SK-N-SH treated with all-trans-retinoic acid at 6 μM for 48 hours (cell line): Measurements from ENCODE around the gene RBM33.
"Not testable (repeated sequence)": the region's sequence is repeated elsewhere in the genome, so short reads cannot be mapped to it uniquely, and the experiment has no call there.

Source experiments
- ATAC-seq: fragments of 200-7000 bp; cut with Tn5 transposase; 3 replicates; pipeline ENCODE4 v1.9.1; 2020; ENCODE audit warnings: mild to moderate bottlenecking, moderate library complexity
- ARNTL ChIP-seq: fragments of 450-650 bp; formaldehyde crosslinking; IDR thresholded peaks from 2 replicates; pipeline ENCODE4 v1.5.0; 2020; ENCODE audit warnings: low read depth, mild to moderate bottlenecking, moderate library complexity, borderline replicate concordance
- BACH2 ChIP-seq: fragments of 250-450 bp; sonication (Bioruptor Pico); IDR thresholded peaks from 2 replicates; pipeline ENCODE4 v1.9.0; 2021; ENCODE audit warnings: mild to moderate bottlenecking, borderline replicate concordance
- CREB5 ChIP-seq: fragments of 250-450 bp; sonication (Bioruptor Pico); IDR thresholded peaks from 2 replicates; pipeline ENCODE4 v1.5.1; 2020; ENCODE audit warnings: low read depth, mild to moderate bottlenecking, moderate library complexity
- CSDC2 ChIP-seq: fragments of 250-450 bp; sonication (Bioruptor Pico); IDR thresholded peaks from 2 replicates; pipeline ENCODE4 v1.5.0; 2020; ENCODE audit warnings: mild to moderate bottlenecking, moderate library complexity
- CSRNP3 ChIP-seq: fragments of 250-450 bp; sonication (Bioruptor Pico); IDR thresholded peaks from 2 replicates; pipeline ENCODE4 v1.5.1; 2021; ENCODE audit warnings: mild to moderate bottlenecking, moderate library complexity
- ESRRG ChIP-seq: fragments of 250-450 bp; sonication (Bioruptor Pico); IDR thresholded peaks from 2 replicates; pipeline ENCODE4 v1.6.1; 2021; ENCODE audit warnings: mild to moderate bottlenecking
- ISL1 ChIP-seq: fragments of 250-450 bp; sonication (Bioruptor Pico); IDR thresholded peaks from 2 replicates; pipeline ENCODE4 v2.1.2; 2022; ENCODE audit warnings: mild to moderate bottlenecking, moderate library complexity
- OSR1 ChIP-seq: fragments of 250-450 bp; sonication (Bioruptor Pico); IDR thresholded peaks from 2 replicates; pipeline ENCODE4 v1.8.0; 2022; ENCODE audit warnings: moderate library complexity, mild to moderate bottlenecking, inconsistent platforms
- PATZ1 ChIP-seq: fragments of 250-450 bp; sonication (Bioruptor Pico); IDR thresholded peaks from 2 replicates; pipeline ENCODE4 v1.8.0; 2020; ENCODE audit warnings: mild to moderate bottlenecking, moderate library complexity, borderline replicate concordance
- POU6F1 ChIP-seq: fragments of 250-450 bp; sonication (Bioruptor Pico); IDR thresholded peaks from 2 replicates; pipeline ENCODE4 v1.8.0; 2021; ENCODE audit warnings: low read depth, mild to moderate bottlenecking, moderate library complexity, borderline replicate concordance
- RARB ChIP-seq: fragments of 250-450 bp; sonication (Bioruptor Pico); IDR thresholded peaks from 2 replicates; pipeline ENCODE4 v1.8.0; 2021; ENCODE audit warnings: mild to moderate bottlenecking, moderate library complexity
- SNAI2 ChIP-seq: fragments of 250-450 bp; sonication (Bioruptor Pico); IDR thresholded peaks from 2 replicates; pipeline ENCODE4 v1.5.0; 2020; ENCODE audit warnings: mild to moderate bottlenecking, moderate library complexity
- TCF4 ChIP-seq: fragments of 250-450 bp; sonication (Bioruptor Pico); IDR thresholded peaks from 2 replicates; pipeline ENCODE4 v1.8.0; 2021; ENCODE audit warnings: mild to moderate bottlenecking, moderate library complexity, borderline replicate concordance
- TOX ChIP-seq: fragments of 250-450 bp; sonication (Bioruptor Pico); IDR thresholded peaks from 2 replicates; pipeline ENCODE4 v1.8.0; 2021; ENCODE audit warnings: mild to moderate bottlenecking, moderate library complexity, borderline replicate concordance
- TSHZ2 ChIP-seq: fragments of 250-450 bp; sonication (Bioruptor Pico); IDR thresholded peaks from 2 replicates; pipeline ENCODE4 v1.5.0; 2020; ENCODE audit warnings: mild to moderate bottlenecking, moderate library complexity
- ZC3H10 ChIP-seq: fragments of 250-450 bp; sonication (Bioruptor Pico); IDR thresholded peaks from 2 replicates; pipeline ENCODE4 v1.5.1; 2021; ENCODE audit warnings: mild to moderate bottlenecking, moderate library complexity
- ZFP3 ChIP-seq: fragments of 250-450 bp; sonication (Bioruptor Pico); IDR thresholded peaks from 2 replicates; pipeline ENCODE4 v1.5.0; 2020; ENCODE audit warnings: mild to moderate bottlenecking, moderate library complexity
- ZFP30 ChIP-seq: fragments of 450-650 bp; formaldehyde crosslinking; IDR thresholded peaks from 2 replicates; pipeline ENCODE4 v1.5.0; 2022; ENCODE audit warnings: mild to moderate bottlenecking, moderate library complexity
- ZNF70 ChIP-seq: fragments of 450-650 bp; formaldehyde crosslinking; IDR thresholded peaks from 2 replicates; pipeline ENCODE4 v1.5.0; 2020; ENCODE audit warnings: mild to moderate bottlenecking, moderate library complexity
- ZNF8 ChIP-seq: fragments of 450-650 bp; formaldehyde crosslinking; IDR thresholded peaks from 2 replicates; pipeline ENCODE4 v1.5.0; 2020; ENCODE audit warnings: mild to moderate bottlenecking, moderate library complexity

Gene RBM33

GRCh38 chr7:155815332-155816191, 171.1 kb downstream of the RBM33 start (continued):
- TF ChIP-seq ZFP3 (CRISPR knock-in tag): no peak

GRCh38 chr7:155816192-155816508, 171.7 kb downstream of the RBM33 start:
- ATAC-seq: no peak
- no peak for TF ChIP-seq ISL1
- TF ChIP-seq OSR1 (CRISPR knock-in tag): no peak
- TF ChIP-seq TOX (CRISPR knock-in tag): no peak
- no peak for TF ChIP-seq CREB5 (CRISPR knock-in tag)
- TF ChIP-seq TCF4 (CRISPR knock-in tag): no peak
- no peak for TF ChIP-seq SNAI2 (CRISPR knock-in tag)
- TF ChIP-seq PATZ1 (CRISPR knock-in tag): no peak
- no peak for TF ChIP-seq ZNF70
- TF ChIP-seq CSRNP3 (CRISPR knock-in tag): no peak
- no peak for TF ChIP-seq ZFP3 (CRISPR knock-in tag)
- TF ChIP-seq TSHZ2 (CRISPR knock-in tag): no peak
- TF ChIP-seq ZFP30 (CRISPR knock-in tag): no peak
- no peak for TF ChIP-seq ESRRG (CRISPR knock-in tag)
- TF ChIP-seq ZNF8: no peak
- TF ChIP-seq ARNTL (CRISPR knock-in tag): no peak
- TF ChIP-seq BACH2 (CRISPR knock-in tag): no peak
- TF ChIP-seq RARB (CRISPR knock-in tag): no peak
- no peak for TF ChIP-seq CSDC2 (CRISPR knock-in tag)
- TF ChIP-seq ZC3H10: no peak
- TF ChIP-seq, all 23 proteins: peak for 0

GRCh38 chr7:155816996-155817395, 172.5 kb downstream of the RBM33 start:
- no peak for ATAC-seq
- TF ChIP-seq POU6F1 (CRISPR knock-in tag): no peak
- no peak for TF ChIP-seq ZC3H10

- not testable (repeated sequence) for ATAC-seq
Observed at GRCh38 chr7:155817515-155817914, 173.1 kb downstream of the RBM33 start.
